D721Med (cell line): ENCODE results near the gene SLC8B1.
A peak's percentile ranks its signal among the peaks of the same experiment; 100 is the strongest.

ENCODE experiments used
- DNase-seq: peaks from one replicate; pipeline ENCODE4 v3.0.0; 2011; ENCODE audit warnings: low spot score; ENCODE audit not compliant: insufficient read length
- FAIRE-seq: peaks from 2 replicates; lab custom pipeline; 2011; peaks lifted over from hg19 to GRCh38; lab: Jason Lieb, UNC
- CTCF ChIP-seq: IDR thresholded peaks from 2 replicates; pipeline ENCODE4 v1.5.1; 2012; ENCODE audit warnings: mild to moderate bottlenecking, control low read depth; ENCODE audit not compliant: insufficient read depth; ENCODE audit errors: missing control alignments

SLC8B1 gene

GRCh38 chr12:113305281-113305856 is 29.5 kb downstream of the SLC8B1 start:
- no peak for FAIRE-seq
- no peak for DNase-seq
- no peak for TF ChIP-seq CTCF

- DNase-seq (no peak), FAIRE-seq (no peak)
- no peak for TF ChIP-seq CTCF
These were observed 31.8 kb downstream of the SLC8B1 start for GRCh38 chr12:113302886-113303640.

GRCh38 chr12:113302466-113302865 is 32.4 kb downstream of the SLC8B1 start:
- DNase-seq (no peak), FAIRE-seq (no peak)
- no peak for TF ChIP-seq CTCF

- TF ChIP-seq CTCF: no peak
- DNase-seq (no peak), FAIRE-seq (no peak)
These were observed 33.1 kb downstream of the SLC8B1 start for GRCh38 chr12:113301811-113302210.

GRCh38 chr12:113299619-113300237 is 35.2 kb downstream of the SLC8B1 start:
- no peak for TF ChIP-seq CTCF
- FAIRE-seq: no peak
- DNase-seq: no peak

- no peak for TF ChIP-seq CTCF
- FAIRE-seq (no peak), DNase-seq (peak; percentile 46)
These were observed 35.9 kb downstream of the SLC8B1 start for GRCh38 chr12:113298861-113299545.
